Natural killer cell (primary cell): ENCODE measurements around the gene AVP. TPM values are rescaled to one million over a fixed set of nuclear protein-coding genes. Genes with fewer than 3 reads are reported as not detected.

Experiments
- ATAC-seq, 3 donors: fragments of 150-1000 bp in 2 of 3; fragments of 200-7000 bp in 1 of 3; cut with Tn5 transposase; 1 replicate in 1 of 3; 2 replicates in 2 of 3; pipeline ENCODE4 v1.10.0; 2021; ENCODE audit warnings: mild to moderate bottlenecking in 2 of 3, moderate library complexity in 2 of 3
- DNase-seq, 2 donors: peaks; one replicate each; pipeline versions ENCODE4 v3.0.0 to v3.0.0-alpha.2; 2013 to 2021; ENCODE audit warnings: mixed read lengths in 1 of 2
- H3K27ac ChIP-seq: one replicate; pipeline ENCODE4 v1.5.1; 2013; ENCODE audit warnings: mild to moderate bottlenecking, low read length
- H3K27me3 ChIP-seq: one replicate; pipeline ENCODE4 v1.6.1; 2013; ENCODE audit warnings: low read length; ENCODE audit not compliant: control insufficient read depth, insufficient read depth
- H3K36me3 ChIP-seq: one replicate; pipeline ENCODE4 v1.6.1; 2013; ENCODE audit warnings: low read length; ENCODE audit not compliant: control insufficient read depth, insufficient read depth
- H3K4me1 ChIP-seq: one replicate; pipeline ENCODE4 v1.6.1; 2013; ENCODE audit warnings: low read length; ENCODE audit not compliant: control insufficient read depth, insufficient read depth
- H3K4me3 ChIP-seq: one replicate; pipeline ENCODE4 v1.5.1; 2013; ENCODE audit warnings: low read length
- H3K9me3 ChIP-seq: one replicate; pipeline ENCODE4 v1.6.1; 2013; ENCODE audit warnings: low read length; ENCODE audit not compliant: control insufficient read depth, insufficient read depth
- H3K27ac Mint-ChIP-seq, 2 donors: one replicate each; pipeline ENCODE4 v1.8.0; 2022; ENCODE audit warnings: mild to moderate bottlenecking in 2 of 2, mixed read lengths in 2 of 2, moderate library complexity in 1 of 2
- H3K27me3 Mint-ChIP-seq, 2 donors: one replicate each; pipeline ENCODE4 v1.8.0; 2022; ENCODE audit warnings: low read depth in 2 of 2, mixed read lengths in 2 of 2
- H3K36me3 Mint-ChIP-seq: one replicate; pipeline ENCODE4 v1.8.0; 2022; ENCODE audit warnings: mixed read lengths
- H3K4me1 Mint-ChIP-seq, 2 donors: one replicate each; pipeline ENCODE4 v1.8.0; 2022; ENCODE audit warnings: mixed read lengths in 2 of 2
- H3K4me3 Mint-ChIP-seq: one replicate; pipeline ENCODE4 v1.8.0; 2022; ENCODE audit warnings: mild to moderate bottlenecking, moderate library complexity, mixed read lengths
- H3K9me3 Mint-ChIP-seq, 2 donors: one replicate each; pipeline ENCODE4 v1.8.0; 2022; ENCODE audit warnings: mixed read lengths in 2 of 2
- CTCF ChIP-seq: fragments of 200-600 bp; IDR thresholded peaks from one replicate; pipeline ENCODE4 v1.8.0; 2022; ENCODE audit warnings: antibody characterized with exemption
- WGBS: methylation state at CpG from one replicate; pipeline ENCODE4 v1.1.7; 2013; ENCODE audit warnings: missing lambda C conversion rate; ENCODE audit not compliant: insufficient coverage; 5-methylcytosine and 5-hydroxymethylcytosine counted together
- intact Hi-C: fragments of 100-400 bp; cut with micrococcal nuclease; formaldehyde crosslinking; loops from one replicate; pipeline ENCODE4 v1.14.2; 2022
- total RNA-seq, 4 donors: library from RNA; stranded (reverse); fragments of 120-200 nt in 1 of 4; gene quantifications; one replicate each; pipeline versions ENCODE4 v1.2.3 to v1.2.4, GENCODE V29; 2013 to 2022

Gene AVP
- total RNA-seq, 3 donors from 2014 or later (not counting 1 experiment from before 2014, with no cell fraction given), result not detected

DNA sequence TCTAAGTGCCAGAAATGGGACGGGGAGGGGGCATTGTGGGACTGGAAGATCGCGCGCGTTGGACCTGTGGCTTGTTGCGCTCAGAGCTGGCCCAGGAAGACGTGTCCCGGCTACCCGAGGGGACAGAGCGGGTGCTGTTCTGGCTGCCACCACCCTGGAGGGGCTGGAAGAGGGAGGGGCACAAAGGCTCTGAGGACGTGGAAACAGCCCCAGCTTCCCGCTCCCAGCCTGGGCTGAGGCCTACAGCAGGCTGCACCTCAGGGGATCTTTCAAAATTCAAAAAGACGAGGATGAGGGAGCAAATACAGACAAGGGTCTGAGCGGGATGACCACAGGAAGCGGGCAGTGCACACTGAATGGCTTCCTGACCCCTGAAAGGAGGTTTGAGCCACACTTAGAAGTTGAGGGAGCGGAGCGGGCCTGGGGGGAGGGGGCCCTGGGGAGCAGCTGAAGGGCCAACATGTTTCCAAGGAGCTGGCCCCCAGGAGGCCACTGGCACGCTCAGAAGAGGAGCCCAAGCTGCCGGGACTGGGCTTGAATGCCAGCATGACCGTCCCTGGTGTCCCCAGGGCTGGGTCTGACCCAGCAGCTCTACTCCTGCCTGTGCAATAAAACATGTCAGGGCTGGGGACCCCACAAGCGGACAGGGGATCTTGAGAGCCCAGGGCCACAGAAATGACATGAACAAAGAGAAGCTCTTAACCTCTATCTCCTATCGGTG is 11.8 kb downstream of the AVP start:
- Histone ChIP-seq H3K27me3 (peaks cover 8% of the 10 kb centered on the region), H3K9me3 (no peaks in the 10 kb centered on the region), H3K4me1 (peaks cover 24% of the 10 kb centered on the region), H3K36me3 (no peaks in the 10 kb centered on the region), H3K4me3 (peak overlapping the region; percentile 19), H3K27ac (no peak overlapping the region)
- intact Hi-C loops, result no loop called here
- Mint-ChIP-seq H3K36me3 (no peaks in the 10 kb centered on the region), H3K9me3 (no peaks in the 10 kb centered on the region), H3K27me3 (peaks cover 8 to 16% of the 10 kb centered on the region in 2 donors), H3K27ac (peak overlapping the region in 1 of 2 donors; percentile 82), H3K4me1 (peaks cover 13 to 25% of the 10 kb centered on the region in 2 donors), H3K4me3 (peak overlapping the region; percentile 85)
- DNase-seq, result peak in 1 of 2 donors; percentile 4
- 84% methylated on average over 22 of the region's 22 CpGs for whole genome bisulfite sequencing
- no peak for ATAC-seq
- no peak for TF ChIP-seq CTCF

GRCh38 chr20:3071610-3072529 is 12.7 kb downstream of the AVP start, which contains the start of gene OXT:
Gene OXT, plus strand, starts transcription at chr20:3071620. Its CDS starts 36 bp downstream, at chr20:3071656.
- Mint-ChIP-seq H3K36me3 (no peaks in the 10 kb centered on the region), H3K27ac (peak within 1 kb of the TSS; percentile 5 to 82), H3K9me3 (no peaks in the 10 kb centered on the region), H3K27me3 (peaks cover 8 to 16% of the 10 kb centered on the region in 2 donors), H3K4me1 (peaks cover 9 to 19% of the 10 kb centered on the region in 2 donors), H3K4me3 (peak within 1 kb of the TSS; percentile 89)
- ATAC-seq (peak; percentile 82 to 90 (median 85)), DNase-seq (peak; percentile 43 to 88)
- Histone ChIP-seq H3K36me3 (no peaks in the 10 kb centered on the region), H3K27ac (no peak within 1 kb of the TSS), H3K4me1 (peaks cover 16% of the 10 kb centered on the region), H3K4me3 (peak within 1 kb of the TSS; percentile 31), H3K27me3 (peaks cover 8% of the 10 kb centered on the region), H3K9me3 (no peaks in the 10 kb centered on the region)
- intact Hi-C loops, result no loop called here
- no peak for TF ChIP-seq CTCF
- 8% methylated on average over 94 of the region's 95 CpGs for WGBS

DNA sequence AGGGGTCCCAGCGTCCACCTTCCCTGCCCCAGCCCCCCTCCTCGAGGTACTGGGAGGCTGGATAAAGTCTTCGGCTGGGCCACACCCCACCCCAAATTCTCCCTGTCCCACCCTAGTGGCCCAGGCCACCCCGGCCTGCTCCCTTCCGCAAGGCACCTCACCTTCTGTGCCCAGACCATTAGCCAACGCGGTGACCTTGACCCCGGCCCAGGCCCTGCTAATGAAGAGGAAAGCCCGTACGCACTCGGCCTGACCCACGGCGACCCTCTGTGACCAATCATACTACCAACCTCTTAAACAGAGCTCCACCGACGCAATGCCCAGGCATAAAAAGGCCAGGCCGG is 13.3 kb downstream of the AVP start:
- peaks cover 14% of the 10 kb centered on the region for H3K4me1 ChIP-seq
- Mint-ChIP-seq H3K4me1 (peaks cover 9 to 17% of the 10 kb centered on the region in 2 donors), H3K27ac (peak overlapping the region; percentile 5 to 25), H3K36me3 (no peaks in the 10 kb centered on the region), H3K9me3 (no peaks in the 10 kb centered on the region), H3K4me3 (peak overlapping the region; percentile 89), H3K27me3 (peaks cover 8 to 16% of the 10 kb centered on the region in 2 donors)
- WGBS, result 64% methylated on average over 16 of the region's 16 CpGs
- no peak for TF ChIP-seq CTCF
- H3K27me3 ChIP-seq, result peaks cover 8% of the 10 kb centered on the region
- peak overlapping the region; percentile 31 for H3K4me3 ChIP-seq
- ATAC-seq, result no peak
- no peak overlapping the region for H3K27ac ChIP-seq
- no peaks in the 10 kb centered on the region for H3K36me3 ChIP-seq
- H3K9me3 ChIP-seq, result no peaks in the 10 kb centered on the region
- intact Hi-C loops, result no loop called here
- no peak for DNase-seq
